Stimulated activated memory B cell treated with anti-CD40 and anti-IgM and Interleukin-4, amounts not matched to agents 10 μg/mL and 1 μg/mL and 100 μg/mL, for 72 hours (primary cell): ENCODE data around the gene PRKAA1.
"Not testable (repeated sequence)": the region's sequence is repeated elsewhere in the genome, so short reads cannot be mapped to it uniquely, and the experiment has no call there.

ENCODE experiments used
- ATAC-seq: fragments of 150-1000 bp; cut with Tn5 transposase; 2 replicates; pipeline ENCODE4 v1.10.0; 2021
- H3K27ac Mint-ChIP-seq: one replicate; pipeline ENCODE4 v1.8.0; 2022; ENCODE audit warnings: mild to moderate bottlenecking, mixed read lengths
- H3K27me3 Mint-ChIP-seq: one replicate; pipeline ENCODE4 v1.8.0; 2022; ENCODE audit warnings: mixed read lengths
- H3K36me3 Mint-ChIP-seq: one replicate; pipeline ENCODE4 v1.8.0; 2022; ENCODE audit warnings: mixed read lengths
- H3K4me1 Mint-ChIP-seq: one replicate; pipeline ENCODE4 v1.8.0; 2022; ENCODE audit warnings: mixed read lengths
- H3K4me3 Mint-ChIP-seq: one replicate; pipeline ENCODE4 v1.8.0; 2022; ENCODE audit warnings: mild to moderate bottlenecking, moderate library complexity, mixed read lengths
- H3K9me3 Mint-ChIP-seq: one replicate; pipeline ENCODE4 v1.8.0; 2022; ENCODE audit warnings: mixed read lengths

Gene PRKAA1

DNA sequence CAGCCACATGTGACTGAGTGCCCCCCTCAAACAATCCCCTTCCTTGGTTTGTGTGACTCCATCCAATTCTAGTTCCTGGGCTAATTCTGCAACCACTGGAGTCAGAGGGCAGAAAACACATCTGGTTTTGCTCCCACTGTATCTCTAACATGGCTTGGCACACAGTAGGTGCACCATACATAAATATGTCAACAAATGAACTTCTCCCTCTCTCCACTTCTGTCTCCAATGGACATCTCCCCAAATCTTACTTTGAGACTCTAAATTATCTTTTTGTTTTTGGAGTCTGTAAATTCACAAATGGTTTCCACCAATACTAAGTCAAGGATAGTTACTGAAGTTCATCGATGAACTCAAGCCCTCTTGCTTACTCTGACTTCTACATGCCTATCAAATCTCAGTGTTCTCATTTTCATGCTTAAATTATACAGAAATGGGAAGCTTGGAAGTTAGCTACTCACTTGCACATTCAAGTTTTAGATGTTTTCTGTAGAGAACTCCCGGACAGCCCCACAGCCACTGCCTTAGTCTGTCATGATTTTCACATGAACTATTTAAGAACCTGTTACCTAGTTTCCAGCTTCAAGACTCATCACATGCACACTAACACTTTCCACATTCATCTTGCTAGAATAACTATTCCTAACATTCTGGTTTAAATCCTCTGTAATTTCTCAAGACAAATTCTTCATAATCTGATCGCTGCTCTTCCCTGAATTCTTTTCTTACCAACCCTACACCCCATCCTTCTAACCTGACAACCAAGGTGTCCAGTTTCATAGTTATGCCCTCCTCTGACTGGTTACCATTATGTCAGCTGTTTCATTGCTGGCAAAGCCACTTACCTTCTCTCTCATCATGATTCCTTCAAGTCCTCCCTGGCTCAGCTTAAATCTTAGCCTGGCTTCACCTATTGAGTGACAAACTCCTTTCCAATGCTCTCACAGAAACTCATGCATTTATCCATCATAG lies 30.8 kb upstream of the PRKAA1 start:
- Mint-ChIP-seq H3K4me1 (peaks cover 39% of the 10 kb centered on the region), H3K4me3 (no peak overlapping the region), H3K27me3 (no peaks in the 10 kb centered on the region), H3K36me3 (peaks cover 72% of the 10 kb centered on the region), H3K9me3 (no peaks in the 10 kb centered on the region), H3K27ac (peak overlapping the region; percentile 0)
- ATAC-seq = no peak

DNA sequence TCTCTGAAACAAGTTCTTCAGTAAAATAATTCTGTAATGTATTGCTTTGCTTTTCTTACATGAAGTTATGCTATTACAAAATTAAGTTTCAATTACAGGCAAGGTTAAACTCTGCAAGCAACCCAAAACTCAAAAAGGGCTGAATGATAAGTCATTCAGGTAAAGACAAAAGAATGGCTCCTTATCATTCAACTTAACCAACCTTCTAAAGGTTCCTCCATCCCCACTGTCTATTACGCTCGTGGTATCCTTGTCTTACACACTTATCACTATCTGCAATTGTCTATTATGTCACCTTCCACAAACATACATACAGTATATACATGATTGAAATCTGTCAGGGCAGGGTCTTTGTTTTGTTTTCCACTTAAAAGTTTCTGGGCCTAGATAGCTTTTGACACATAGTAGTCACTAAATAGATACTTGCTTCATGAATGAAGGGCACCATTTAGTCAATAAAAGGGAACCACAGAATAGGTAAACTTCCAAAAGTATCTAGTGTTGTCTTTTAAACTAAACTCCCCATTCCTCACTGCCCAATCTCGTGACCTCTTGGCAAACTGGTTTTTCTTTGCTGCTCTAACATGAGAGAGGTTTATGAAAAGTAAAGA lies 30.0 kb upstream of the PRKAA1 start:
- Mint-ChIP-seq H3K27ac (peak overlapping the region; percentile 0), H3K36me3 (peaks cover 63% of the 10 kb centered on the region), H3K4me3 (no peak overlapping the region), H3K9me3 (no peaks in the 10 kb centered on the region), H3K4me1 (peaks cover 33% of the 10 kb centered on the region), H3K27me3 (no peaks in the 10 kb centered on the region)
- ATAC-seq = no peak

DNA sequence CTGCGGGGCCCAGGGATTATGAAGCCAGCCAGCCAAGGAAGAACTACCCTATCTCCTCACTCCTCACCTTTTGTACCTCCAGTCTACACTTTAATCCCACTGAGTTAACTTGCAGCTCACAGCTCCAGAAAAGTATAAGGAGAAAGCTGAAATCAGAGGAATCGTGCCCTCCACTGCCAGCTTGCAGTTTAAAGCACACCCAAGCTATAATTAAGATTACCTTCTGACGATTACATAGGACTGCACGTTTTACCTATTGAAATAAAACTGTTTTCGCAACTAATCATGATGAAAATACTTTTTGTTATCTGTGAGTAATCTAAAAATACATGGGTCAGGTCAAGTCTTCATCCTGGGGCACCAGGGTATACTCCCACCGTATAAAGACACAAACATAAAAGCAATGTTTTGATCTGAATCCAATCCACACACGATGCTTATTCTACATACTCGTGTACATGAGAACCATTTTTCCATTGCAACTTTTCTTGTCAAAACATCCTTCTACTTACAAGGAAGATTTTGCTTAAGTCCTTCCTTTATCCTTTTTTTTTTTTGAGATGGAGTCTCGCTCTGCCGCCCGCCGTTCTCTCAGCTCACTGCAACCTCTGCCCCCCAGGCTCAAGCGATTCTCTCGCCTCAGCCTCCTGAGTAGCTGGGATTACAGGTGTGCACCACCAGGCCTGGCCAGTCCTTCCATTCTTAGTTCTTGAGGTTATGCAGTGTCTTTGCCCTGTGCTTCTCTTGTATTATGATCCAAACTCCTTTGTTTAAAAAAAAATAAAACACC lies 29.2 kb upstream of the PRKAA1 start:
- Mint-ChIP-seq H3K4me1 (peaks cover 32% of the 10 kb centered on the region), H3K27ac (no peak overlapping the region), H3K4me3 (no peak overlapping the region), H3K36me3 (peaks cover 56% of the 10 kb centered on the region), H3K9me3 (no peaks in the 10 kb centered on the region), H3K27me3 (no peaks in the 10 kb centered on the region)
- ATAC-seq = no peak

DNA sequence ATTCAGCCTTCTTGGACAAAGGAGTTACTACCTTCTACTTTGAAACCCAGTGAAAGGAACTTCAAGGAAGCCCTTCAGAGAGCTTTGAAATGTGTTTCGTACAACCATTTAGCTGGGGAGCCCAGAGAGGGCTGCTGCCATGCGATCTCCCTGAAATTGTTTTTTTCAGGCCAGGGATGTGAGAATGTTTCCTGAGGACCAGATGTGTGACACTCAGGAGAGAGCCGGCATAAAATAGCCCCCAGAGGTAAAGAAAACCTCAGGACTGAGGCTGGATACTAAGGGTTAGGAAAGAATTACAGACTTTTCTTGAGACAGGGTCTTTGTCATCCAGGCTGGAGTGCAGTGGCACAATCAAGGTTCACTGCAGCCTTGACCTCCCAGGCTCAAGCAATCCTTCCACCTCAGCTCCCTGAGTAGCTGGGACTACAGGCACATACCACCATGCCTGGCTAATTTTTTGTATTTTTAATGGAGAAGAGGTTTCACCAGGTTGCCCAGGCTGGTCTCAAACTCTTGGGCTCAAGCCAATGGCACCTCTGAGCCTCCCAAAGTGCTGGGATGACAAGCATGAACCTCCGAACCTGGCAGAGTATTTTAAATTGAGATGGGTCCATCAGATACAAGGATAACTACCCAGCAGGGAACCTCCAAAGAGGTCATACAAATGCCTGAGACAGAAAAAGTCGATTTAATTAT lies 28.5 kb upstream of the PRKAA1 start:
- Mint-ChIP-seq H3K9me3 (no peaks in the 10 kb centered on the region), H3K4me3 (no peak overlapping the region), H3K4me1 (peaks cover 25% of the 10 kb centered on the region), H3K27me3 (no peaks in the 10 kb centered on the region), H3K36me3 (peaks cover 48% of the 10 kb centered on the region), H3K27ac (no peak overlapping the region)
- ATAC-seq = no peak

DNA sequence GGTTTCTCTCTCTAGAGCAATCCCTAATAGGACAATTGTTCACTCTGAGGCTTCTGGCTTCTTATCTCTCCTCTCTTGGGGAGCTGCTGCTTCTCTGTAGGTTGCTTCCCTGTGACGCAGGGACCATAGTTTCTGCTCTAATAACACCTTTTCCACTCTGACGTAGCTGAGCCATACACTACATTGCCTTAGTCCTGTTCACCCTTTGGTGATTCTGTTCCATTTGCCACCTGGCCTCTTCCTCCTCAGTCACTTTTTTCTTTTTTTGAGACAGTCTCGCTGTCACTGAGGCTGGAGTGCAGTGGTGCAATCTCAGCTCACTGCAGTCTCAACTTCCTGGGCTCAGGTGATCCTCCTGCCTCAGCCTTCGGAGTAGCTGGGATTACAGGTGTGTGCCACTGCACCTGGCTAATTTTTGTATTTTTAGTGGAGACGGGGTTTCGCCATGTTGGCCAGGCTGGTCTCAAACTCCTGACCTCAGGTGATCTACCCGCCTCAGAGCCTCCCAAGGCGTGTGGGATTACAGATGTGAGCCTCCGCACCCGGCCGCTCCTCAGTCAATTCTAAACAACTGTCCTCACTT lies 27.4 kb upstream of the PRKAA1 start:
- H3K27me3 Mint-ChIP-seq, H3K27ac Mint-ChIP-seq, H3K4me3 Mint-ChIP-seq, ATAC-seq, H3K9me3 Mint-ChIP-seq: not testable (repeated sequence)
- Mint-ChIP-seq H3K36me3 (peaks cover 39% of the 10 kb centered on the region), H3K4me1 (peaks cover 23% of the 10 kb centered on the region)

DNA sequence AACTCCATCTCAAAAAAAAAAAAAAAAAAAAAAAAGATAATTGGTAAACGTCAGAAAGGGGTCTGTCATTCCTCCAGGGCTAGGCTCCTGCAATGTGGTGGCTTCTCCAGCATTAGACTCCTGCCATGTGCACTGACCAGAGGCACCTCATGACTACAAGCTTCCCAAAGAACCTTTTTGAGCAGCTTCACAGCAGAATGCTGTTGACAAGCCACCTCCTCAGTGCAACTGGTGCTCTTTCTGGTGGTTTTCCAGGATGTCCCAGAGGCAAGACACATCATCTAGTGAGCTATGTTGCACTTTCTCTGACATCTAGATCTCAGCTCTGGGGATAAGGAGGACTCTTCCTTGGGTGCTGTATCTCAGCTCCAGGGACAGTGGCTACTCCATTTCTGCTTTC lies 25.3 kb upstream of the PRKAA1 start:
- H3K4me1 Mint-ChIP-seq = peaks cover 11% of the 10 kb centered on the region
- H3K27me3 Mint-ChIP-seq = no peaks in the 10 kb centered on the region
- no peaks in the 10 kb centered on the region for H3K9me3 Mint-ChIP-seq
- no peak for ATAC-seq
- no peak overlapping the region for H3K4me3 Mint-ChIP-seq
- no peak overlapping the region for H3K27ac Mint-ChIP-seq
- H3K36me3 Mint-ChIP-seq = peaks cover 20% of the 10 kb centered on the region

DNA sequence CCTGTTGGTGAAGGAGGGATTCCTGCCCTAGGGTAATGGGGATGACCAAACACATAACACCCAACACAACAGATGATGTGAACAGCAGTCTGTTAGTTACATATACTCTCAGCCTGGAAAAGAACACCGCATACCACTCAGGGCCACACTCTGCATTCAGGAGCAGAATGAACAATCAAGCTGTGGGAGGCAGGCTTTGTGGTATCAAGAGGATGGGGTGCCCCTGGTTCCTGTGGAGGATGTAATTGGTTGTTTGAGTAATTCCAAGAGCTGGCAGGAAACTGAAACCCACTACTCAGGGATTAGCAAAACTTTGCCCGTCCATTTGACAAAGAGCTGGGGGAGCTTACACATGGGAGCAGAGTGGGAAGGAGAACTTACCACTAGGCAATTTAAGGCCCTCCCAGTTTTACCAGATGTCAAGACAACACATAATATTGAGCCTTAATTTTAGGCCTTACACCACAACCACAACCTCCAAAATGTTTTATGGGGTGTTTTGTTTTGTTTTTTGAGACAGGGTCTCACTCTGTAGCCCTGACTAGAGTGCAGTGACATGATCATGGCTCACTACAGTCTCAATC lies 15.6 kb upstream of the PRKAA1 start:
- ATAC-seq = no peak
- Mint-ChIP-seq H3K36me3 (peaks cover 5% of the 10 kb centered on the region), H3K4me1 (no peaks in the 10 kb centered on the region), H3K27me3 (no peaks in the 10 kb centered on the region), H3K9me3 (no peaks in the 10 kb centered on the region), H3K27ac (no peak overlapping the region), H3K4me3 (no peak overlapping the region)

DNA sequence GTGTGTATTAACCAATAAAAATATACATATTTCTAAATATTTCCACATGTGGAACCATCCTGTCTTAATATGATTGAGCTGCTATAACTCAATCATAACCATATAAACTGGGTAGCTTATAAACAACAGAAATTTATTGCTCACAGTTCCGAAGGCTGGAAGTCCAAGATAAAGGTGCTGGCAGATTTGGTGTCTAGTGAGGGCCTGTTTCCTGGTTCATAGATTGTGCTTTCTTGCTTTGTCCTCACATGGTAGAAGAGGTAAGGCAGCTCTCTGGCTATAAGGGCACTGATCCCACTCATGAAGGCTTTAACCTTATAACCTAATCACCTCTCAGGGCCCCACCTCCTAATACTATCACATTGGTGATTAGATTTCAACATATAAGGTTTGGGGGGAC lies 14.0 kb upstream of the PRKAA1 start:
- Mint-ChIP-seq H3K27me3 (no peaks in the 10 kb centered on the region), H3K27ac (no peak overlapping the region), H3K9me3 (no peaks in the 10 kb centered on the region), H3K36me3 (peaks cover 5% of the 10 kb centered on the region), H3K4me3 (no peak overlapping the region), H3K4me1 (no peaks in the 10 kb centered on the region)
- ATAC-seq = no peak

DNA sequence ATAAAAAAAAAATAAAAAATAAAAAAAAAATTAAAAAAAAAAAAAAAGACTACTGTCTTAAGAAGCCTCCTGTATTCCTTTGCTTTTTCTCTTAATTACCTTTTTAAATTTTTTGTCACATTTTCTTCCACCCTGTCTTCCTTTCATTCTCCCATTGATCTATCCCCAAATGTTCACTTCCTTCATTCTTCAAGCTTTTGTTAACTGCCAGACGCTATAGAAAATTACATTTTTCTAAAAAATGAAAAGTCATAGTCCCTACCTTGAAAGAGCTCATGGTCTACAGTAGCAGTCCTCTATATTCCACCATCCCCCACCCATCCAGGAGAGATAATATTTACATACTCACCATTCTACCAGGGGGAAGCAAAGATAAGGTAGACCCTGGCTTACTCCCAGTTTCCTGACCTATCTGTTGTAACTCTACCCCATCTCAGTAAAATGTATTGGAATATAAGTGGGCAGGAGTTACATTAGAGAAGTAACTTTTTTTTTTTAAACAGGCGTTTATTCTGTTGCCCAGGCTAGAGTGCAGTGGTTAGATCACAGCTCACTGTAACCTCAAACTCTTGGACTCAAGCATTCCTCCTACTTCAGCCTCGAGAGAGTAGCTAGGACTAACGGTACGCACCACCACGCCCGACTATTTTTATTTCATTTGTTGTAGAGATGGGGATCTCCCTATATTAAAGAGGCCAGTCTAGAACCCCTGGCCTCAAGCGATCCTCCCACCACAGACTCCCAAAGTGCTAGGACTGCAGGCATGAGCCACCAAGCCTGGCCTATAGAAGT lies 3.8 kb upstream of the PRKAA1 start:
- Mint-ChIP-seq H3K27me3 (no peaks in the 10 kb centered on the region), H3K9me3 (no peaks in the 10 kb centered on the region), H3K4me3 (no peak overlapping the region), H3K27ac (peak overlapping the region; percentile 33), H3K4me1 (peaks cover 13% of the 10 kb centered on the region), H3K36me3 (peaks cover 5% of the 10 kb centered on the region)
- ATAC-seq = no peak

DNA sequence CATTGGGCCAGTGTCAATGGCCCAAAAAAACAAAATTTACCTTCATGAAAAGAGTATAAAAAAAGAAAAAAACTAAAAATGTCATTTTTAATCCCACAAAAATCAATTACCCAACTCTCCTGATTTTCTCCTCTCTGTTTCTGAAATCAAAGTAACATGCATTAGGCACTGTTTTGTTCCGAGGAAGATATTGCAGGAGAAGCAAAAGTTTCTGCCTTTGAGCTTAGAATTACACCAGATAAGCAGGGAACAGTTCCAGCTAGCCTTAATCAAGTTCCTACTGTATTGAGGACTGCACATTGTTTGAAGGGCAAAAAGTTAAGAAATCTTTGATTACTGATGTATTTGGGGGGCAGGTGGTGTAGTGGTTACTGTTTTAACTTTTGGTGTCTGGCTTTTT lies 1.1 kb upstream of the PRKAA1 start:
- Mint-ChIP-seq H3K27me3 (no peaks in the 10 kb centered on the region), H3K9me3 (no peaks in the 10 kb centered on the region), H3K4me3 (no peak overlapping the region), H3K36me3 (peaks cover 14% of the 10 kb centered on the region), H3K27ac (peak overlapping the region; percentile 96), H3K4me1 (peaks cover 36% of the 10 kb centered on the region)
- no peak for ATAC-seq

DNA sequence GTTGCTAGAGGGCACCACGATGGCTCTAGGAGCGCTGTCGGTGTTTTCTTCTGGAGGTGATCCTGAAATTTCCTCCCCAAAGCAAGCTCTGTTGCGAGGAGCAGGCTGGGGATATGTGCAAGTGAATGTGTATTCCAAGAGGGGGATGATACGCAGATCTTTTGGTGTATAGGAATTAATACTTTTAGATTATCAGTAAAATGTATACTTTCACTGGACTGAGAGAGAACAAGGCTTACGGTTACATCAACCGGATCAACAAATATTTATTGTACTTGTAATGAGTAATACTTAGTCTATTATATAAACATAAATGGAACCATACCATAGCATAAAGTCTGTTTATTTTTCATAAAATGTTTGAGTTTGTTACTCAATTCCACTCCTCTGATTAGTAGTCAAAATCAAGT lies 632 bp upstream of the PRKAA1 start:
- H3K4me1 Mint-ChIP-seq = peaks cover 40% of the 10 kb centered on the region
- H3K9me3 Mint-ChIP-seq = no peaks in the 10 kb centered on the region
- H3K27ac Mint-ChIP-seq = peak overlapping the region; percentile 96
- H3K4me3 Mint-ChIP-seq = peak overlapping the region; percentile 96
- H3K27me3 Mint-ChIP-seq = no peaks in the 10 kb centered on the region
- peaks cover 17% of the 10 kb centered on the region for H3K36me3 Mint-ChIP-seq
- no peak for ATAC-seq

DNA sequence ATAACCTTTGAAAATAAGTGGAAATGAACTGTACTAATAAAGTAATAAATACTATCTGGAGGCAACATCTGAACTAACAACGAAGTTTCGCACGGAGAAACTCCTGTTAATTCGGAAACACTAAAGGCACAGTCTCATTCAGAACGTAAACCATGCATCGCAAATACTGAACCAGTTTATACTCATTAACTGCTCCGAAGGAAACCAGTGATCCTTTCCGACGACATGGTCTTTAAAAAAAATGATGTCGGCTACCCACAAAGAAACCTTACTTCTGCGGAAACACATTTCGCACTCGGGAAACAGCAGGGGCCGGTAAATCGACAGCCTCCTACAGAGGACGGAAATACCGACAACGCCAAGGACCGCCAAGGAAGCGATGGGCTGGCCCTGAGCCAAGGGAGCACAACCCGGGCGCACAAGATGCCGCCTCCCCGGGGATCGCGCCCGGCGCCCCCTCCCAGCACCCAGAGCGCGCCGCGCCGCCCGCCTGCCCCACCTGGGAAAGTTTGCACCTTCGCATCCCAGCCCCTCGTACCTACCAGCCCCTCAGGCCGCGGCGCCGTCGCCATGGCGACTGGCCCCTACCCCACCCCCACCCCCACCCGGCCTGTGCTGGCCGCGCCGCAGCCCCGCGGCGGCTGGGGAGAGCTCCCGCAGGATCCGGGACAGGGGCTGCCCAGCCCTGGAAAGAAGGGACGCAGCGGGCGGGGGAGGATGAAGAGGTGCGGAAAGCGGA lies 732 bp downstream of the PRKAA1 start:
- peak overlapping the region; percentile 96 for H3K27ac Mint-ChIP-seq
- no peaks in the 10 kb centered on the region for H3K9me3 Mint-ChIP-seq
- H3K27me3 Mint-ChIP-seq = no peaks in the 10 kb centered on the region
- peaks cover 48% of the 10 kb centered on the region for H3K4me1 Mint-ChIP-seq
- peaks cover 17% of the 10 kb centered on the region for H3K36me3 Mint-ChIP-seq
- ATAC-seq = peak; percentile 73
- H3K4me3 Mint-ChIP-seq = peak overlapping the region; percentile 96

DNA sequence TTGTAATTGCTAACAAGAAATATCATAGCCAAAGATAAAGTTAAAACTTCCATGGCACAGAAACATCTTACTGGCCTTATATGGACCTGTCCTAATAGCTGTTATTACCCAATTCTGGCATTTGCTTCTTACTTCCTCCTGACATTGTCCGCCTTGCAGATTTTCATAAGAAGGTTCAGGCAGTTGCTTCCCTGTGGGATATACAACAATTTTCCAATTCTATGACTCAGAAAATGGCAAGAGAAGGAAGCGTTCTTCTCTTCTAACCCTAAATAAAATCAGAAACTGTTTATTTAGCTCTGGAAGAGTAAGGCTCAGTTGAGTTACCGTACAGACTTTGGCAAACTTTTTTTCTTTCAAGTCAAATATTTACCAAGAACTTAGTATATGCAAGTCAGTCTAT lies 1.7 kb downstream of the PRKAA1 start:
- peak overlapping the region; percentile 96 for H3K27ac Mint-ChIP-seq
- H3K36me3 Mint-ChIP-seq = peaks cover 12% of the 10 kb centered on the region

More for the DNA sequence above, 1.7 kb downstream of the PRKAA1 start:
- Mint-ChIP-seq H3K9me3 (no peaks in the 10 kb centered on the region), H3K4me1 (peaks cover 44% of the 10 kb centered on the region), H3K27me3 (no peaks in the 10 kb centered on the region), H3K4me3 (peak overlapping the region; percentile 96)
- no peak for ATAC-seq
